Fibroblast of peridontal ligament (primary cell): ENCODE measurements around the gene RFLNA.

Experiments
- DNase-seq: peaks from one replicate; pipeline ENCODE4 v3.0.0-alpha.2; 2010; ENCODE audit errors: extremely low read depth

The RFLNA gene

DNA sequence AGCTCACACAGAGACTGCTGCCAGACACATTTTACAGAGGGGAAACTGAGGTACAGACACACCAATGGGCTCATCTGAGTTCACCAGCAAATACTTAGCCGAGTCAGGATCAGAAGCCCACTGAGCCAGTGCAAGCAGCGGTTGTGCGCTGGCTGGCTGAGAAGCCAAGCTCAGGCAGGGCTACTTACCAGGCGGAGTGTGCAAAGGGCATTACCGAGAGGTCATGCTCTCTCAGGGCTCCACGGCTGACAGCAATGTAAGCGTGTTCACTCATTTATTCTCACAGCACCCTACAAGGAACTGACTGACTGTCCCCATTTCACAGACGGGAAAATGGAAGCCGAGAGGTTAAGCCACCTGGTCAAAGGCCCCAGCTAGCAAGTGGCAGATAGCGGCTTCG is 63.7 kb downstream of the RFLNA start:
- DNase-seq: no peak

DNA sequence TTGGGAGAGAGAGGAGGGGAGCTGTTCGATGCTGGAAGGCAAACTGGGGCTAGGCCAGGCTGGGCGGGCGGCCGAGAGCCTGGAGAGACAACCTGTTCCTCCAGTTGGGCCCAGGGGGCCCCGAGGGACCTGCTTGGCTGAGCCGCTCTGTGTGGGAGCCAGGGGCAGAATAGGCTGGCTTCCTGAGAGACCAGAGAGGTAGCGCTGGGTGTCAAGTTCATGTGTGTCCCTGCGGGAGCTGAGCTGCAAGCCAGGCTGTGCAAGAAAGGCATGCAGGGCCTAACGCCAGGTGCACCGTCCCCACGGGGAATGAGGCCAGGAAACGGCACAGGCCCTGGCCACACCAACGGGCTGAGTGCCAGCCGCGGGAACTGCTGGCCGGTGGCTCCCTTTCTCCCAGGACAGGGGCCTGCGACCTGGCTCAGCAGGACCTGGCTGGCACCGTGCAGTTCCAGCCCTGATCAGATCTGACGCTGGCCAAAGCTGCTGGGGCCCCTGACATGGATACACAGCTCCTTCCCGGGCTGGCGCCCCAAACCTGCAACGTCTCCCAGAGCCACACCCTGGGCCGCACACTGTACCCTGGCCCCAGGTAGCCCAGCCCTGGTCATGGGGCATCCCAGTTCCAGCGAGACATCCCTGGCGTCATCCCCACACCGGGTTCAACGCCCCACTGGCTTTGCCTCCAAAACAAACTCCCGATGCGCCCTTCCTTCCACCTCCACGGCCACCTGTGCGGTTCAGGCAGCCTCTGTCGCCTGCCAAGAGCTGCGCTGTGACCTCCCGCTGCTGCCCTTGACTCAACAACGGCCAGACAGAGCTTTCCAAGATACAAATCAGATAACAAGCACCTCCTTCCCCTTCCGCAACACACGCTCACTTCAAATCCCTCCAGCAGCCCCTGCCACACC is 65.0 kb downstream of the RFLNA start:
- DNase-seq: no peak

DNA sequence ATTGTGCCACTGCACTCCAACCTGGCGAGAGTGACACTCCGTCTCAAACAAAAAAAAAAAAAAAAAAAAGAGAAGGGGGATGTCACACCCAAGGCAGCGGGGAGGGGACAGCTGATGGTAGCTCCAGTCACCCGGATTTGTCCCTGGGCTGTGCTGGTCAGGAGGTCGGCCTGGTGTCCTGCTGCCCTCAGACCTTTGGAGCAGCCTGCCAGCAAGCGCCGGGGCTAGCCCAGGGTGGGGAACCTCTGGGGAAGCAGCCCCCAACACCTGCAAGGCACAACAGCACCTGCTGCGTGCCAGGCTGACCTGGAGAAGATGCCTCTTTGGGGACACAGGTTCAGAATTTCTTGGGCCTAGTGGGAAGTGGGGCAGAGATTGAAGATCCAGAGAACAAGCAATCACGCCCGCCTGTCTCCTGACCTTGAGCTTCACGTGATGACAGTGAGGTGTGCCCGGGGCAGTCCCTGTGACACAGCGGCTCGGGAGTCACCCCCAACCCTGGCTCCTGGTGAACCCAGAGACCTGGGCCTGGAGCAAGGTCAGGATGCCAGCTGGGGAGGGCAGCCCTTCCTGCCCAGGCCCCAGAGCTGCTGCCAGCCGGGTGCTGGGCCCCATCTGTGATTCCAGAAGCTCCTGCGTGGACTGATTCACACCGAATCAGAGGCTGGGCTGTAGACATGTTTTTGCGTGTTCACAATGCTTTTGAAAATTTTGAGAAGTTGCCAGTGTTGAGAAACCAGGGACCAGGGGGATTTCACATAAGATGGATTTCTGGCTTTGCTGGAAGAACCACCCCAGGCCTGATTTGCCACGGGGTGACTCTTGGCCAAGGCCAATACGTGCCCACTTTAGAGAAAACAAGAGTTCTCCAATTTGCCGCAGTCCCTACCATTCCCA is 66.4 kb downstream of the RFLNA start:
- peak; percentile 58 for DNase-seq

DNA sequence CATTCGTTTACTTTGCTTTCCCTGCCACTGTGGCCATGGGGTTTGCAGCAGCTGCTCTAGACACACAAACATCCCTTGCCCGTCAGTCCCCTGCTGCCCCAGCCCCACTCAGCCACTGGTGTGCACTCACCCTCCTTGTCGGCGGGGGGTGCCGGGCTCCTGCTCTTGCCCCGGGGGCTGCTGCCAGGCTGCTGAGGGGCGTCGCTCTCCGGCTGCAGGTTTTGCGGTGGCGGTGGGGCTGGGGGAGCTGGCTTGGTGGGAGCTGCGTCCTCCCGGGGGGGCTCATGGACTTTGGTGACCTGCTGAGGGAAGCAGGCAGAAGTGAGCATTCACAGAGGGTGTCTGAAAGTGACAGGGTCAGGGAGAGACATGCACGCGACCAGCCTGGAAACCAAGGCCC is 67.1 kb downstream of the RFLNA start:
- DNase-seq: no peak

DNA sequence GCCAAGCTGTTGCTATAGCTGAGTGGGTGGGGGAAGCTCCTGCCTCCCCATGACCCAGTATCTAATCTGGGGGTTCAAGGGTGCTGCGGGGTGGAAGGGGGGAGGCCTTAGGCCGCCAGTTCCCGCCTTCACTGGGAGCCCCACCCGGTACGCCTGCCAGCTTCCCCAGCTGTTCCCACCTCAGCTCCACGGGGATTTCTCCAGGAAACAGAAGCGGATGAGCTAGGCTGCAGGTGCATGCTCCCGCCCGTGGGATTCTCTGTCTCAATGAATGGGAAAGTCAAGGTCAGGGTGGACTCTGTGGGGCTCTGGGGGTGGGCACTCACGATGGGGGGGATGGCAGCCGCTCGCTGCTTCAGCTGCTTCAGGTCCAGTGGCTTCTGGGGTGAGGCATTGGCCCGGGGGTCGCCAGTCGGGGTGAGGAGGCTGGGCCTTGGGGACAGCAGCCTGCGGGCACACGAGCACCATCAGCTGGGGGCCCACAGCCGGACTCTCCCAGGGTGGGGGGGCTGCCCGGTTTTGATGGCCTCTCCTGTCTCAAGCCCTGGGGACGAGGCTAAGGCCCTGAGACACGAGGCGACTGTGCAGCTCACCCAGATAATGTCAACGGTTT is 68.6 kb downstream of the RFLNA start:
- no peak for DNase-seq

DNA sequence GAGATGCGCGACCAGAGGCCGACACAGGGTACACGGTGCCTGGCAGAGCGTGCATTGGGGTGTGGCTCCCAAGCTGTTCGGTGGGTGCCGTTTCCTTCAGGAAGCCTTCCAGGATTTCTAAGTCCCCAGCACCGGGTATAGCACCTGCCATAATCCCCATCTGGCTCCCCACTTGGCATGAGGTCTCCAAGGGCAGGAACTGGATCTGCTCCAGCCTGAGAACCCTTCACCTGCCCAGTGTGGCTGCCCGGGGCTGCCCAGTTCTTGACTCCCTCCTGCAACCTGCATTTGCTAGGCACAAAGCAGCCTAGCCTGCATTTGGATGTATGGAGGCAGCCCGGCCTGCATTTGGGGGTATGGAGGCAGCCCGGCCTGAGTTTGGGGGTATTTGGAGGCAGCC is 69.7 kb downstream of the RFLNA start:
- no peak for DNase-seq
